ENCODE measurements around the gene ENTHD1. TPM values are rescaled to one million over a fixed set of nuclear protein-coding genes. Genes with fewer than 3 reads are reported as not detected.

The ENTHD1 gene
- total RNA-seq, 4 donors from 2014 or later: 0.42 to 3.3 (median 1.8) TPM

GRCh38 chr22:39939830-39940229, 46.3 kb upstream of the ENTHD1 start:
- no peak for TF ChIP-seq CTCF (IDR thresholded peaks at IDR 0.05)
- TF ChIP-seq EP300 (IDR thresholded peaks at IDR 0.05): no peak
- no peak for TF ChIP-seq POLR2A (IDR thresholded peaks at IDR 0.05)
- WGBS, 2 donors: 97 to 100% methylated on average over 3 of the region's 3 CpGs
- peaks cover 0 to 4% (median 0%) of the 10 kb centered on the region in 4 donors for H3K4me1 ChIP-seq

GRCh38 chr22:39938509-39939111, 45.0 kb upstream of the ENTHD1 start:
- WGBS, 2 donors: 80 to 88% methylated on average over 14 of the region's 14 CpGs
- Histone ChIP-seq H3K9me3 (no peaks in the 10 kb centered on the region), H3K27ac (no peak overlapping the region), H3K4me1 (peaks cover 0 to 4% (median 0%) of the 10 kb centered on the region in 4 donors), H3K4me3 (no peak overlapping the region), H3K27me3 (no peaks in the 10 kb centered on the region), H3K36me3 (no peaks in the 10 kb centered on the region)
- TF ChIP-seq CTCF (IDR thresholded peaks at IDR 0.05) (no peak), POLR2A (IDR thresholded peaks at IDR 0.05) (no peak), EP300 (IDR thresholded peaks at IDR 0.05) (no peak)
- no peak for DNase-seq (ENCODE audit: low spot score in 2 of 2)

More at GRCh38 chr22:39939830-39940229, 46.3 kb upstream of the ENTHD1 start:
- no peak for DNase-seq (ENCODE audit: low spot score in 2 of 2)
- Histone ChIP-seq H3K36me3 (no peaks in the 10 kb centered on the region), H3K9me3 (no peaks in the 10 kb centered on the region), H3K27me3 (no peaks in the 10 kb centered on the region), H3K4me3 (no peak overlapping the region), H3K27ac (no peak overlapping the region)

DNA sequence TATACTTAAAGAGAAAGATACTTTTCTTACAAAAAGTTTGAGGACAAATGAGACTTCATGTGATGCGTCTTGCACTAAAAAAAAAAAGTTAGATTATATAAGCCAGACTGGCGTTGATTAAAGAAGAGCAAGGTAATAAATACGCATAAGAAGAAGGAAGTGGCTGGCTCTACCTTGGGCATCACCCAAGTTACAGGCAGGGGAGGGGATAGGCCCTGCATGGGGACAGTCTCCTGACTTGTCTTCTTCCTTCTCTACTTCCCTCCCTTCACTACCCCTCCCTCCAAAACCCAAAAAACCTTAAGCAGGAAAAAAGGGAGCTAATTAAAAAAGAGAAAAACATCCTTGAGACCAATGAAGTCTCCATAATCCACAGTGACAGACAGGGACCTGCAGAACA, 44.3 kb upstream of the ENTHD1 start:
- Histone ChIP-seq H3K9me3 (no peaks in the 10 kb centered on the region), H3K4me1 (peaks cover 0 to 4% (median 0%) of the 10 kb centered on the region in 4 donors), H3K27me3 (no peaks in the 10 kb centered on the region), H3K27ac (no peak overlapping the region), H3K4me3 (no peak overlapping the region), H3K36me3 (no peaks in the 10 kb centered on the region)
- no peak for TF ChIP-seq POLR2A (IDR thresholded peaks at IDR 0.05)
- TF ChIP-seq EP300 (IDR thresholded peaks at IDR 0.05): no peak
- no peak for TF ChIP-seq CTCF (IDR thresholded peaks at IDR 0.05)
- 84 to 90% methylated on average over 3 of the region's 3 CpGs for WGBS, 2 donors
- DNase-seq (ENCODE audit: low spot score in 2 of 2): no peak

DNA sequence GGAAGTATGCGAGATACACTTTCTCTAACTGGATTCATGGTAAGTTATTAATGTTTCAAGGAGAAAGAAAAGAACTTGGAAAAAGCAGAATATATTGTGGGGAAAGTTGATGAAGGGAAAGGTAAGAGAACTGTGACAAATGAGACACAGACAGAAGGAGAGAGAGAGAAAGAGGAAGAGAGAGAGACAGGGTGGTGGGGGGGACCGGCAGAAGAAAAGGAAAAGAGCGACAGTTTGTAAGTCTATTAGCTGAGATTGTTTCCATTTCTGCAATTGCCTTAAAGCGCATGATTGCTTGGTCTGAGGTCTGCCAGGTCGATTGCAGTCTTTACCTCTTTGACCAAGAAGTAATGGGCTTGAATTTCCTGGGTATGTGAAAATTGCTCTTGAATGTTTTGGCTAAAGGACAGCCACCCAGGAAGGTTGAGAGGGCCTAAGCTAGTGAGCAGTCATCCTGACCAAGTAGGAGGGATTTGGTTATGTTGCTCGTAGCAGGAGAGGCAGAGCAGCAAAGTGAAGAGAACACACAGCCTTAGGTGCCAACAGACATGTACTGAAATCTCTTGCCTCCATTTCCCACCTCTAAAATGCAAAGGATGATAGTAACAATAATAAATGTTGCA, 43.1 kb upstream of the ENTHD1 start:
- peaks cover 0 to 4% (median 0%) of the 10 kb centered on the region in 4 donors for H3K4me1 ChIP-seq
- H3K4me3 ChIP-seq: no peak overlapping the region
- no peak for DNase-seq (ENCODE audit: low spot score in 2 of 2)
- no peaks in the 10 kb centered on the region for H3K9me3 ChIP-seq
- WGBS, 2 donors: 73 to 76% methylated on average over 6 of the region's 6 CpGs
- no peak overlapping the region for H3K27ac ChIP-seq
- H3K36me3 ChIP-seq: no peaks in the 10 kb centered on the region
- no peaks in the 10 kb centered on the region for H3K27me3 ChIP-seq
- TF ChIP-seq CTCF (IDR thresholded peaks at IDR 0.05): no peak
- TF ChIP-seq POLR2A (IDR thresholded peaks at IDR 0.05): no peak
- TF ChIP-seq EP300 (IDR thresholded peaks at IDR 0.05): no peak

GRCh38 chr22:39935612-39936011, 42.1 kb upstream of the ENTHD1 start:
- Histone ChIP-seq H3K4me1 (peaks cover 0 to 4% (median 0%) of the 10 kb centered on the region in 4 donors), H3K36me3 (no peaks in the 10 kb centered on the region), H3K27me3 (no peaks in the 10 kb centered on the region), H3K27ac (peak overlapping the region in 1 of 4 donors; percentile 45), H3K9me3 (no peaks in the 10 kb centered on the region), H3K4me3 (no peak overlapping the region)
- 64% methylated on average over 6 of the region's 6 CpGs for WGBS, 2 donors
- DNase-seq (ENCODE audit: low spot score in 2 of 2): no peak
- no peak for TF ChIP-seq CTCF (IDR thresholded peaks at IDR 0.05)
- TF ChIP-seq EP300 (IDR thresholded peaks at IDR 0.05): no peak
- no peak for TF ChIP-seq POLR2A (IDR thresholded peaks at IDR 0.05)

Measured in tibial nerve (tissue), 4 donors.